ENCODE data around the gene CSN3.
"Not testable (repeated sequence)": the region's sequence is repeated elsewhere in the genome, so short reads cannot be mapped to it uniquely, and the experiment has no call there.

CSN3 gene

DNA sequence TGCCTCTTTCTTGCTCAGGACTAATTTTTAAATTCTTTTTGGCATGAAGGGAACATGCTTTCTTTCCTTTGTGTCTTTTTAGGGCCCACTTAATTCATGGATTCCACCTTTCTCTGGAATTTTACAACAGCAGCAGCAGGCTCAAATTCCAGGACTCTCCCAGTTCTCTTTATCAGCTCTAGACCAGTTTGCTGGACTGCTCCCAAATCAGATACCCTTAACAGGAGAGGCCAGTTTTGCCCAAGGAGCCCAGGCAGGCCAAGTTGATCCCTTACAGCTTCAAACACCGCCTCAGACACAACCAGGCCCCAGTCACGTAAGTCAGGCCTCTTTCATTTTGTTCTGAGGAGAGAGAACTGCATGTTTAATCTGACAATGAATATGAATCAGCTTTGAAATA is 44.6 kb upstream of the CSN3 start:
- no peak overlapping the region for H3K9ac ChIP-seq (ENCODE audit: low read length)
- no peak overlapping the region for H3K18ac ChIP-seq (ENCODE audit: low read length)
- no peaks in the 10 kb centered on the region for H3K79me1 ChIP-seq (ENCODE audit: low read length)
- no peak overlapping the region for H4K91ac ChIP-seq (ENCODE audit: low read depth, low read length)
- H2BK12ac ChIP-seq (ENCODE audit: low read length), result no peak overlapping the region
- H3K27me3 ChIP-seq (ENCODE audit: insufficient read depth, low read length), result no peaks in the 10 kb centered on the region
- no peak overlapping the region for H4K8ac ChIP-seq (ENCODE audit: low read depth, low read length)
- H2AFZ ChIP-seq (ENCODE audit: insufficient read depth, low read length, poor library complexity), result no peak overlapping the region
- H3K27ac ChIP-seq (ENCODE audit: low read depth, low read length), result peak overlapping the region; percentile 22
- H3K36me3 ChIP-seq (ENCODE audit: control insufficient read depth in 1 of 2, insufficient read depth in 2 of 2, low read length in 2 of 2), result no peaks in the 10 kb centered on the region
- no peak overlapping the region for H3K14ac ChIP-seq (ENCODE audit: low read length)
- H3K4me2 ChIP-seq (ENCODE audit: low read length), result no peak overlapping the region
- no CpG with 5 or more reads among the region's 2 CpGs for WGBS (ENCODE audit: extremely low coverage, insufficient coverage, insufficient read length)
- no peak overlapping the region for H3K4ac ChIP-seq (ENCODE audit: low read depth, low read length)
- no peaks in the 10 kb centered on the region for H3K79me2 ChIP-seq (ENCODE audit: control insufficient read depth, insufficient read depth, low read length, poor library complexity)
- no peak overlapping the region for H2BK5ac ChIP-seq (ENCODE audit: low read depth, low read length, poor library complexity)
- no peak overlapping the region for H2BK120ac ChIP-seq (ENCODE audit: insufficient read depth, low read length, poor library complexity)
- H3K4me1 ChIP-seq (ENCODE audit: control insufficient read depth in 1 of 2, insufficient read depth in 2 of 2, low read length in 2 of 2), result peaks cover 0 to 2% of the 10 kb centered on the region in 2 experiments
- no peak overlapping the region for H4K12ac ChIP-seq (ENCODE audit: low read depth, low read length)
- H2AK5ac ChIP-seq (ENCODE audit: low read length), result no peak overlapping the region
- no peak overlapping the region for H3K4me3 ChIP-seq (ENCODE audit: low read depth, low read length)
- H3K23ac ChIP-seq (ENCODE audit: low read length), result no peak overlapping the region
- H3K9me3 ChIP-seq (ENCODE audit: insufficient read depth, low read depth, low read length), result no peaks in the 10 kb centered on the region
- peak; percentile 68 to 72 for DNase-seq

GRCh38 chr4:70203601-70204000 is 38.8 kb upstream of the CSN3 start:
- H3K4ac ChIP-seq (ENCODE audit: low read depth, low read length), result no peak overlapping the region
- no peaks in the 10 kb centered on the region for H3K36me3 ChIP-seq (ENCODE audit: control insufficient read depth in 1 of 2, insufficient read depth in 2 of 2, low read length in 2 of 2)
- H2BK5ac ChIP-seq (ENCODE audit: low read depth, low read length, poor library complexity), result no peak overlapping the region
- no peaks in the 10 kb centered on the region for H3K9me3 ChIP-seq (ENCODE audit: insufficient read depth, low read depth, low read length)
- no peak overlapping the region for H3K18ac ChIP-seq (ENCODE audit: low read length)
- peaks cover 0 to 2% of the 10 kb centered on the region in 2 experiments for H3K4me1 ChIP-seq (ENCODE audit: control insufficient read depth in 1 of 2, insufficient read depth in 2 of 2, low read length in 2 of 2)
- no peak overlapping the region for H3K9ac ChIP-seq (ENCODE audit: low read length)
- H3K23ac ChIP-seq (ENCODE audit: low read length), result no peak overlapping the region
- H4K12ac ChIP-seq (ENCODE audit: low read depth, low read length), result no peak overlapping the region
- no CpG with 5 or more reads among the region's 1 CpG for WGBS (ENCODE audit: extremely low coverage, insufficient coverage, insufficient read length)
- no peak overlapping the region for H3K27ac ChIP-seq (ENCODE audit: low read depth, low read length)
- H3K4me3 ChIP-seq (ENCODE audit: low read depth, low read length), result no peak overlapping the region
- no peak overlapping the region for H2AK5ac ChIP-seq (ENCODE audit: low read length)
- no peak overlapping the region for H2BK120ac ChIP-seq (ENCODE audit: insufficient read depth, low read length, poor library complexity)
- H3K27me3 ChIP-seq (ENCODE audit: insufficient read depth, low read length), result no peaks in the 10 kb centered on the region
- no peak overlapping the region for H3K4me2 ChIP-seq (ENCODE audit: low read length)
- no peak overlapping the region for H2BK12ac ChIP-seq (ENCODE audit: low read length)
- no peak for DNase-seq
- H4K8ac ChIP-seq (ENCODE audit: low read depth, low read length), result no peak overlapping the region
- no peaks in the 10 kb centered on the region for H3K79me2 ChIP-seq (ENCODE audit: control insufficient read depth, insufficient read depth, low read length, poor library complexity)
- no peak overlapping the region for H4K91ac ChIP-seq (ENCODE audit: low read depth, low read length)
- no peak overlapping the region for H2AFZ ChIP-seq (ENCODE audit: insufficient read depth, low read length, poor library complexity)
- H3K79me1 ChIP-seq (ENCODE audit: low read length), result no peaks in the 10 kb centered on the region
- no peak overlapping the region for H3K14ac ChIP-seq (ENCODE audit: low read length)

- not testable (repeated sequence) for H3K4me2 ChIP-seq (ENCODE audit: low read length); H3K4ac ChIP-seq (ENCODE audit: low read depth, low read length); H3K14ac ChIP-seq (ENCODE audit: low read length); H4K8ac ChIP-seq (ENCODE audit: low read depth, low read length); H2BK12ac ChIP-seq (ENCODE audit: low read length); H3K4me1 ChIP-seq (ENCODE audit: control insufficient read depth in 1 of 2, insufficient read depth in 2 of 2, low read length in 2 of 2); H2BK5ac ChIP-seq (ENCODE audit: low read depth, low read length, poor library complexity); H3K36me3 ChIP-seq (ENCODE audit: control insufficient read depth in 1 of 2, insufficient read depth in 2 of 2, low read length in 2 of 2); H2BK120ac ChIP-seq (ENCODE audit: insufficient read depth, low read length, poor library complexity); H3K27me3 ChIP-seq (ENCODE audit: insufficient read depth, low read length); H3K18ac ChIP-seq (ENCODE audit: low read length); H4K91ac ChIP-seq (ENCODE audit: low read depth, low read length); H3K27ac ChIP-seq (ENCODE audit: low read depth, low read length); H3K79me2 ChIP-seq (ENCODE audit: control insufficient read depth, insufficient read depth, low read length, poor library complexity); H3K23ac ChIP-seq (ENCODE audit: low read length); H3K9ac ChIP-seq (ENCODE audit: low read length); DNase-seq; H2AK5ac ChIP-seq (ENCODE audit: low read length); H3K79me1 ChIP-seq (ENCODE audit: low read length); H3K9me3 ChIP-seq (ENCODE audit: insufficient read depth, low read depth, low read length); H4K12ac ChIP-seq (ENCODE audit: low read depth, low read length); H3K4me3 ChIP-seq (ENCODE audit: low read depth, low read length); H2AFZ ChIP-seq (ENCODE audit: insufficient read depth, low read length, poor library complexity)
- no CpG with 5 or more reads among the region's 4 CpGs for WGBS (ENCODE audit: extremely low coverage, insufficient coverage, insufficient read length)
Observed at GRCh38 chr4:70212752-70213151, 29.6 kb upstream of the CSN3 start.

DNA sequence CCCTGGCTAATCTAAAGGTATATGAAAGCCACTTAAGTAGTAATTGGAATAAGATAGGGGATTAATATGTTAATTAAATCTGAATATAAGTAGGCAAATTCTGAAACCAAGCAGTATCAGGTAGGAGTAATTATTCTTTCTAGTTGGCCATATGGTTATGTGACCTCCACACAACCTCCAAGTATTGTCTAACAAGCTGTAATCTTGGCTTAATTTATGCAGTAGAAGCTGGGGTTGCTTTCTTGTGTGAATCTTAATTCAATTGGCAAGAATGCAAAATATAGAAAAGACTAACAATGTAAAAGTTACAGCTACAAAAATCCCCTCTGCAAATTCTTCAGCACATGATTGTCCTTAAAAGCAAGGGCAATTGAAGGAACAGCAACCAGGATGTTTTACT is 26.3 kb upstream of the CSN3 start:
- H3K4me1 ChIP-seq (ENCODE audit: control insufficient read depth in 1 of 2, insufficient read depth in 2 of 2, low read length in 2 of 2); H4K8ac ChIP-seq (ENCODE audit: low read depth, low read length); H3K79me2 ChIP-seq (ENCODE audit: control insufficient read depth, insufficient read depth, low read length, poor library complexity); H2BK12ac ChIP-seq (ENCODE audit: low read length); H2AFZ ChIP-seq (ENCODE audit: insufficient read depth, low read length, poor library complexity); H3K36me3 ChIP-seq (ENCODE audit: control insufficient read depth in 1 of 2, insufficient read depth in 2 of 2, low read length in 2 of 2); H3K23ac ChIP-seq (ENCODE audit: low read length); H3K9ac ChIP-seq (ENCODE audit: low read length); H2BK120ac ChIP-seq (ENCODE audit: insufficient read depth, low read length, poor library complexity); H3K4ac ChIP-seq (ENCODE audit: low read depth, low read length); H3K18ac ChIP-seq (ENCODE audit: low read length); H3K27me3 ChIP-seq (ENCODE audit: insufficient read depth, low read length); H3K14ac ChIP-seq (ENCODE audit: low read length); H3K4me2 ChIP-seq (ENCODE audit: low read length); H3K4me3 ChIP-seq (ENCODE audit: low read depth, low read length); H3K79me1 ChIP-seq (ENCODE audit: low read length); H3K27ac ChIP-seq (ENCODE audit: low read depth, low read length); DNase-seq; H2AK5ac ChIP-seq (ENCODE audit: low read length); H4K12ac ChIP-seq (ENCODE audit: low read depth, low read length); H4K91ac ChIP-seq (ENCODE audit: low read depth, low read length); H2BK5ac ChIP-seq (ENCODE audit: low read depth, low read length, poor library complexity); H3K9me3 ChIP-seq (ENCODE audit: insufficient read depth, low read depth, low read length): not testable (repeated sequence)

GRCh38 chr4:70216550-70216949 is 25.8 kb upstream of the CSN3 start:
- not testable (repeated sequence) for H2AK5ac ChIP-seq (ENCODE audit: low read length); H3K79me1 ChIP-seq (ENCODE audit: low read length); H3K4ac ChIP-seq (ENCODE audit: low read depth, low read length); H3K4me1 ChIP-seq (ENCODE audit: control insufficient read depth in 1 of 2, insufficient read depth in 2 of 2, low read length in 2 of 2); H3K36me3 ChIP-seq (ENCODE audit: control insufficient read depth in 1 of 2, insufficient read depth in 2 of 2, low read length in 2 of 2); DNase-seq; H2BK5ac ChIP-seq (ENCODE audit: low read depth, low read length, poor library complexity); H3K14ac ChIP-seq (ENCODE audit: low read length); H3K23ac ChIP-seq (ENCODE audit: low read length); H4K91ac ChIP-seq (ENCODE audit: low read depth, low read length); H3K9ac ChIP-seq (ENCODE audit: low read length); H2BK120ac ChIP-seq (ENCODE audit: insufficient read depth, low read length, poor library complexity); H3K27ac ChIP-seq (ENCODE audit: low read depth, low read length); H2BK12ac ChIP-seq (ENCODE audit: low read length); H3K79me2 ChIP-seq (ENCODE audit: control insufficient read depth, insufficient read depth, low read length, poor library complexity); H3K9me3 ChIP-seq (ENCODE audit: insufficient read depth, low read depth, low read length); H3K18ac ChIP-seq (ENCODE audit: low read length); H4K8ac ChIP-seq (ENCODE audit: low read depth, low read length); H2AFZ ChIP-seq (ENCODE audit: insufficient read depth, low read length, poor library complexity); H3K4me3 ChIP-seq (ENCODE audit: low read depth, low read length); H3K27me3 ChIP-seq (ENCODE audit: insufficient read depth, low read length); H4K12ac ChIP-seq (ENCODE audit: low read depth, low read length); H3K4me2 ChIP-seq (ENCODE audit: low read length)
- no CpG with 5 or more reads among the region's 1 CpG for WGBS (ENCODE audit: extremely low coverage, insufficient coverage, insufficient read length)

Data from trophoblast cell (in vitro differentiated cells and primary cell).